ENCODE results near the gene RPS5.

The RPS5 gene

DNA sequence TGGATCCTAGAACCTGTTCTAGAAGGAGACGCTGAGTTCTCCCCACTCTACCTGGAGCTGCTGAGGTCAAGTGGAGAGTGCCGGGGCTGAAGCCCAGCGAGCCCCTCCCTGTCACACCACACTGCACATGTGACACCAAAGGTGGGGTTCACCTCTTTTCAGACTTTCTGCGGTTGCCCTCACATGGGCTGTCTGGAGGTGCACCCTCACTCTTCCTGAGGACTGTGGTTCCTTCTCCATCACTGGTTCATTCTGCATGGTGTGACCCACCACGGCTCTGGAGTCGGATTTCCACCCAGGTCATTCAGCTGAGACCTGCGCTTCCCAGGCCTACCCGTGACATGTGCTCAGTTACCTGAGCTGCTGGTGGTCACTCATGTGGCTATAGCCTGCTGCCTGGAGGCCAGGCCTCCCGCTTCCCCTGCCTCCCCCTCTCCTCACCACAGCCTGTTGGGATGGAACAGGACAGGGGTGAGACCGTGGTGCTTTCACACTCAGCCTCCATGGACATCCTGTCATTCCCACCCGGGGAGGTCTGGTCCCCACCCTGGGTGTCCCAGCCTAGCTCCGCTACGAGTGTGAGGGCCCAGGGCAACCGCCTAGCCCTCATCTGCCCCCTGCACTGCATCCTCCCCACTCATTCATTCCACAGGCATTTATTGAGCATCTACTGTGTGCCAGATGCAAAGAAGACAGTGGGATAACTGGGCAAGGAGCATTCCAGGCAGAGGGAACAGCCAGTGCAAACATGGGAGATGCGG, 33.2 kb upstream of the RPS5 start:
- no peak for DNase-seq (ENCODE audit: low read depth)
- TF ChIP-seq, protein P1, sequence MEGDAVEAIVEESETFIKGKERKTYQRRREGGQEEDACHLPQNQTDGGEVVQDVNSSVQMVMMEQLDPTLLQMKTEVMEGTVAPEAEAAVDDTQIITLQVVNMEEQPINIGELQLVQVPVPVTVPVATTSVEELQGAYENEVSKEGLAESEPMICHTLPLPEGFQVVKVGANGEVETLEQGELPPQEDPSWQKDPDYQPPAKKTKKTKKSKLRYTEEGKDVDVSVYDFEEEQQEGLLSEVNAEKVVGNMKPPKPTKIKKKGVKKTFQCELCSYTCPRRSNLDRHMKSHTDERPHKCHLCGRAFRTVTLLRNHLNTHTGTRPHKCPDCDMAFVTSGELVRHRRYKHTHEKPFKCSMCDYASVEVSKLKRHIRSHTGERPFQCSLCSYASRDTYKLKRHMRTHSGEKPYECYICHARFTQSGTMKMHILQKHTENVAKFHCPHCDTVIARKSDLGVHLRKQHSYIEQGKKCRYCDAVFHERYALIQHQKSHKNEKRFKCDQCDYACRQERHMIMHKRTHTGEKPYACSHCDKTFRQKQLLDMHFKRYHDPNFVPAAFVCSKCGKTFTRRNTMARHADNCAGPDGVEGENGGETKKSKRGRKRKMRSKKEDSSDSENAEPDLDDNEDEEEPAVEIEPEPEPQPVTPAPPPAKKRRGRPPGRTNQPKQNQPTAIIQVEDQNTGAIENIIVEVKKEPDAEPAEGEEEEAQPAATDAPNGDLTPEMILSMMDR (IDR thresholded peaks at IDR 0.05; ENCODE audit: insufficient read depth, low read depth, low read length, missing control alignments), result no peak
- H3K4me3 ChIP-seq (ENCODE audit: low read depth, low read length), result no peak overlapping the region

DNA sequence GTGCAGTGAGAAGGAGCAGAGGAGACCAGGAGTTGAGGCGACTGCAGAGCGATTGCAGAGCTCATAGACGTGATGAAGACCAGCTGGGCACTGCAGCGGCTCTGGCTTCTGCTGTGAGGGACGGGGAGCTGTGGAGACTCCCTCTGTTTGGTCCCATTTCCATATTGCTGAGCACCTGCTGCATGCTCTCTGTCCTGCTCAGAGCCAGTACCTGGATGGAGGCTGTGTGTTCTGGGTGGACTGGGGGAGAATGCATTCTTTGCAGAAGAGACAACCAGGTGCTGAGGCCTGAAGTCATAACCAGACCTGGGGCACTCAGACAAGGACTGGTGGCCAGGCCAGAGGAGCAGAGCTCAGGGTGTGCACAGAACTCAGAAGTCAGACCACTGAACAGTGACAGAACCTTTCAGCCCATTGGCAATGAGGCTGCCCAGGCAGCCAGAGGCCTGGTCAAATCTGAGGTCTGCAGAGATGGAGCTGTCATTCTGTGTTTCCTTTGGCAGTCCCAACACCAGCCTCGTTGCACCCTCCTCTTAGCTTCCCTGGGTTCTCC, 32.5 kb upstream of the RPS5 start:
- no peak overlapping the region for H3K4me3 ChIP-seq (ENCODE audit: low read depth, low read length)
- TF ChIP-seq, protein P1 (IDR thresholded peaks at IDR 0.05; ENCODE audit: insufficient read depth, low read depth, low read length, missing control alignments), result no peak
- no peak for DNase-seq (ENCODE audit: low read depth)

GRCh38 chr19:58355215-58355796, 31.8 kb upstream of the RPS5 start:
- no peak overlapping the region for H3K4me3 ChIP-seq (ENCODE audit: low read depth, low read length)
- no peak for DNase-seq (ENCODE audit: low read depth)
- TF ChIP-seq, protein P1 (IDR thresholded peaks at IDR 0.05; ENCODE audit: insufficient read depth, low read depth, low read length, missing control alignments), result no peak

DNA sequence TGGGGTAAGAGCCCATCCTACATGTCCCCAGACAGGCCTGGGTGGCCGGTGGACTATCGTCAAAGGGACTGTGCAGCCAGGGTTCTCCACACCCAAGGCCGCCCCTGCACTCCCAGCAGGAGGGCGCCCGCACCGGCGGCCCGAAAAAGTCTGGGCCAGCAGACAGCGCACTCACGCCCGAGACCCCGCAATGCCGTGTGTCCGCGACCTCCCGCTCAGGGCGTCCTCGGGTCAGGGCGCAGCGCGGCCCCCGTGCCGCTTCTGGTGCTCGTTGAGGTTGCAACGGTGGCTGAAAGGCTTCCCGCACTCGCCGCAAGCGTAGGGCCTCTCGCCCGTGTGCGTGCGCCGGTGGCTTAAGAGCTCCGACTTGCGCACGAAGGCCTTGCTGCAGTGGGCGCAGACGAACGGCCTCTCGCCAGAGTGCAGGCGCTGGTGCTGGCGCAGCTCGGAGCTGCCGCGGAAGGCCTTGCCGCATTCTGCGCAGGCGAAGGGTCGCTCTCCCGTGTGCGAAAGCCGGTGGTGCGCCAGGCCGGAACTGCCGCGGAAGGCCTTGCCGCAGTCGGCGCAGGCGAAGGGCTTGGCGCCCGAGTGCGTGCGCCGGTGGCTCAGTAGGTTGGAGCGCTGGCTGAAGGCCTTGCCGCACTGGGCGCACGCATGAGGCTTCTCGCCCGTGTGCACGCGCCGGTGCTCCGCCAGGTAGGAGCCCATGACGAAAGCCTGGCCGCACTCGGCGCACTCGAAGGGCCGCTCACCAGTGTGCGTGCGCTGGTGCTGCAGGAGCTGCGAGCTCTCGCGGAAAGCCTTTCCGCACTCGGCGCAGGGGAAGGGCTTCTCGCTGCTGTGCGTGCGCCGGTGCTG, 30.9 kb upstream of the RPS5 start:
- no peak overlapping the region for H3K4me3 ChIP-seq (ENCODE audit: low read depth, low read length)
- TF ChIP-seq, protein P1 (IDR thresholded peaks at IDR 0.05; ENCODE audit: insufficient read depth, low read depth, low read length, missing control alignments), result no peak
- DNase-seq (ENCODE audit: low read depth), result no peak

DNA sequence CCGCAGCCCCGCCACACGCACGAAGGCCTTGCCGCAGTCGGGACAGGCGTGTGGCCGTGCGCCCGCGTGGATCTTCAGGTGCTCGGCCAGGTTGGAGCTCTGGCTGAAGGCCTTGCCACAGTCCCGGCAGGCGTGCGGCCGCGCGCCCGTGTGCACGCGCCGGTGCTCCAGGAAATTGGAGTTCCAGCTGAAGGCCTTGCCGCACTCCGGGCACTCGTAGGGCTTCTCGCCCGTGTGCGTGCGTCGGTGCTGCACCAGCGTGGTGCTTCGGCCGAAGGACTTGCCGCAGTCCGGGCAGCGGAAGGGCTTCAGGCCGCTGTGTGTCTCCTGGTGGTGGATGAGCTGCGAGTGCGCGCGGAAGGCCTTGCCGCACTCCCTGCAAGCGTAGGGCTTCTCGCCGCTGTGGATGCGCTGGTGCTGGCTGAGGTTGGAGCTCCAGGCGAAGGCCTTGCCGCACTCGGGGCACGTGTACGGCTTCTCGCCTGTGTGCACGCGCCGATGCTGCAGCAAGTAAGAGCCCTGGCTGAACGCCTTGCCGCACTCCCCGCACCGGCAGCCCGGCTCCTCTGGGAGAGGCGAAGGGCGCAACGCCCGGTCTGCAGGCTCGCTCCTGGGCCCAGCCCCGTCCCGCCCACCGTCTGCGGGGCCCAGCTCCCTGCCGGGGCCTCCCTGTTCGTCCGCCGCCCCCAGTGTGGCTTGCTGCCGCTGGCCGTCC, 30.1 kb upstream of the RPS5 start:
- H3K4me3 ChIP-seq (ENCODE audit: low read depth, low read length), result no peak overlapping the region
- DNase-seq (ENCODE audit: low read depth), result no peak
- TF ChIP-seq, protein P1 (IDR thresholded peaks at IDR 0.05; ENCODE audit: insufficient read depth, low read depth, low read length, missing control alignments), result no peak

- DNase-seq (ENCODE audit: low read depth), result no peak
Measured at GRCh38 chr19:58357481-58358145, 29.5 kb upstream of the RPS5 start.

More at GRCh38 chr19:58357481-58358145, 29.5 kb upstream of the RPS5 start:
- TF ChIP-seq, protein P1 (IDR thresholded peaks at IDR 0.05; ENCODE audit: insufficient read depth, low read depth, low read length, missing control alignments), result no peak
- H3K4me3 ChIP-seq (ENCODE audit: low read depth, low read length), result no peak overlapping the region

Data from GM12865 (cell line).